ENCODE measurements around the gene NPTX2.

Gene NPTX2

GRCh38 chr7:98646465-98646864, 29.4 kb downstream of the NPTX2 start:
- Histone ChIP-seq H3K4me3 (no peak overlapping the region), H3K9me3 (peaks cover 0 to 10% (median 7%) of the 10 kb centered on the region in 3 donors), H3K27me3 (peaks cover 0 to 3% of the 10 kb centered on the region in 2 donors), H3K27ac (no peak overlapping the region), H3K36me3 (no peaks in the 10 kb centered on the region), H3K4me1 (no peaks in the 10 kb centered on the region)
- no peak for DNase-seq
- TF ChIP-seq, protein P1, sequence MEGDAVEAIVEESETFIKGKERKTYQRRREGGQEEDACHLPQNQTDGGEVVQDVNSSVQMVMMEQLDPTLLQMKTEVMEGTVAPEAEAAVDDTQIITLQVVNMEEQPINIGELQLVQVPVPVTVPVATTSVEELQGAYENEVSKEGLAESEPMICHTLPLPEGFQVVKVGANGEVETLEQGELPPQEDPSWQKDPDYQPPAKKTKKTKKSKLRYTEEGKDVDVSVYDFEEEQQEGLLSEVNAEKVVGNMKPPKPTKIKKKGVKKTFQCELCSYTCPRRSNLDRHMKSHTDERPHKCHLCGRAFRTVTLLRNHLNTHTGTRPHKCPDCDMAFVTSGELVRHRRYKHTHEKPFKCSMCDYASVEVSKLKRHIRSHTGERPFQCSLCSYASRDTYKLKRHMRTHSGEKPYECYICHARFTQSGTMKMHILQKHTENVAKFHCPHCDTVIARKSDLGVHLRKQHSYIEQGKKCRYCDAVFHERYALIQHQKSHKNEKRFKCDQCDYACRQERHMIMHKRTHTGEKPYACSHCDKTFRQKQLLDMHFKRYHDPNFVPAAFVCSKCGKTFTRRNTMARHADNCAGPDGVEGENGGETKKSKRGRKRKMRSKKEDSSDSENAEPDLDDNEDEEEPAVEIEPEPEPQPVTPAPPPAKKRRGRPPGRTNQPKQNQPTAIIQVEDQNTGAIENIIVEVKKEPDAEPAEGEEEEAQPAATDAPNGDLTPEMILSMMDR (IDR thresholded peaks at IDR 0.05): no peak
- intact Hi-C loops (cut with DNase I; ENCODE audit: low total_unique reads): no loop called here

GRCh38 chr7:98647326-98647725, 30.2 kb downstream of the NPTX2 start:
- no peak for DNase-seq
- peaks cover 0 to 10% (median 7%) of the 10 kb centered on the region in 3 donors for H3K9me3 ChIP-seq
- no peaks in the 10 kb centered on the region for H3K36me3 ChIP-seq
- TF ChIP-seq, protein P1 (IDR thresholded peaks at IDR 0.05): no peak
- peaks cover 0 to 3% of the 10 kb centered on the region in 2 donors for H3K27me3 ChIP-seq
- H3K27ac ChIP-seq: no peak overlapping the region
- no peaks in the 10 kb centered on the region for H3K4me1 ChIP-seq
- no peak overlapping the region for H3K4me3 ChIP-seq
- intact Hi-C loops (cut with DNase I; ENCODE audit: low total_unique reads): no loop called here

GRCh38 chr7:98651760-98652159, 34.7 kb downstream of the NPTX2 start:
- H3K9me3 ChIP-seq: peaks cover 0 to 10% (median 7%) of the 10 kb centered on the region in 3 donors
- H3K27ac ChIP-seq: no peak overlapping the region
- H3K36me3 ChIP-seq: no peaks in the 10 kb centered on the region
- peaks cover 0 to 8% of the 10 kb centered on the region in 2 donors for H3K27me3 ChIP-seq
- intact Hi-C loops (cut with DNase I; ENCODE audit: low total_unique reads): no loop called here
- H3K4me1 ChIP-seq: no peaks in the 10 kb centered on the region
- H3K4me3 ChIP-seq: no peak overlapping the region
- no peak for DNase-seq
- TF ChIP-seq, protein P1 (IDR thresholded peaks at IDR 0.05): no peak

DNA sequence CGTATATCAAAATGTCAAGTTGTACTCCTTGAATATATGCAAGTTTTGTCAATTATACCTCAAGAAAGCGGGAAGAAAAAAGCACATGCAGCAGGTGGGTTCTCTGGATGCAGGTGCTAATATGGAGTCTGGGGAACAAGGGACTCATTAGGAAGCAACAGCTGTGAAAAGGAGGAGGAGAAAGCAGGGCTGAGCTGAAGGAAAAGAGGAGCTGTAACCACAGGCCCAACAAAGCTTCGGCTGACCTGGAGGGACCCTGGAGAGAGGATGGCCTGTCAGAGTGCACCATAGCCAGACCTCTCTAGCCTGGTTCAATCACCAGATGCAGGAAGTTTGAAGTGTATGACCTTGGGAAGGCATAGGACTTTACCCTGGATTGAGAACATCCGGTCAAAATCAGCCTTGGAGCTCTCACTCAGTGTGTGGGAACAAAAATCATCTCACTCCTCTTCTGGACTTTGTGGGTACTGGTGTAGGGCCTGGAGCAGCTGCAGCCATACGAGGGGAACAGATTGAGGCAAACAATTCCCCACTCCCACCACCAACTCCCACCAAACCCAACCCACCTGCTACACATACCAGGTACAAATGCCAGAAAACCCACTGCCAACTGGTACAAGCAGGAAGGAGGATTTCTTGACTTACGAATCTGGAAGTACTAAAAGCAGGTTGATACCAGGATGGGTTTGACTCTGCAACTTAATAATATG, 36.7 kb downstream of the NPTX2 start:
- Histone ChIP-seq H3K27ac (no peak overlapping the region), H3K4me3 (no peak overlapping the region), H3K27me3 (peaks cover 0 to 4% of the 10 kb centered on the region in 2 donors), H3K4me1 (no peaks in the 10 kb centered on the region), H3K9me3 (peaks cover 0 to 10% (median 7%) of the 10 kb centered on the region in 3 donors), H3K36me3 (no peaks in the 10 kb centered on the region)
- TF ChIP-seq, protein P1 (IDR thresholded peaks at IDR 0.05): no peak
- DNase-seq: no peak
- intact Hi-C loops (cut with DNase I; ENCODE audit: low total_unique reads): no loop called here

DNA sequence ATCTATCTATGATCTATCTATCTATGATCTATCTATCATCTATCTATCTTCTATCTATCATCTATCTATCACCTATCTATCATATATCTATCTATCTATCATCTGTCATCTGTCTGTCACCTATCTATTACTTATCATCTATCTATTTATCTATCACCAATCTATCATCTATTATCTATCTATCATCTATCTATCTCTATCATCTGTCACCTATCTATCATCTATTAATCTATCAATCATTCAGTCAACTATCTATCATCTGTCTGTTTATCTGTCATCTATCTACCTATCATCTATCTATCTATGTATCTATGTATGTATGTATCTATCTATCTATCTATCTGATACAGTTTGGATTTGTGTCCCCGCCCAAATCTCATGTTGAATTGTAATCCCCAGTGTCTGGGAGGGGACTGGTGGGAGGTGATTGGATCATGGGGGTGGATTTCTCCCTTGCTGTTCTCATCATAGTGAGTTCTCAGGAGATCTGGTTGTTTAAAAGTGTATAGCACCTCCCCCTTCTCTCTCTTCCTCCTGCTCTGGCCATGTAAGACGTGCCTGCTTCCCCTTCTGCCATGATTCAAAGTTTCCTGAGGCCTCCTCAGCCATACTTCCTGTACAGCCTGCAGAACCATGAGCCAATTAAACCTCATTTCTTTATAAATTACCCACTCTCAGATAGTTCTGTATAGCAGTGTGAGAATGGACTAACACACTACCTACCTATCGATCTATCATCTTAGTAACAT, 37.6 kb downstream of the NPTX2 start:
- TF ChIP-seq, protein P1 (IDR thresholded peaks at IDR 0.05): no peak
- H3K36me3 ChIP-seq: no peaks in the 10 kb centered on the region
- no peak for DNase-seq

More for the DNA sequence above, 37.6 kb downstream of the NPTX2 start:
- intact Hi-C loops (cut with DNase I; ENCODE audit: low total_unique reads): no loop called here
- peaks cover 0 to 4% of the 10 kb centered on the region in 2 donors for H3K27me3 ChIP-seq
- H3K4me1 ChIP-seq: no peaks in the 10 kb centered on the region
- peaks cover 0 to 5% (median 0%) of the 10 kb centered on the region in 3 donors for H3K9me3 ChIP-seq
- H3K27ac ChIP-seq: no peak overlapping the region
- no peak overlapping the region for H3K4me3 ChIP-seq

All from tibial artery (tissue), 4 donors.